Loucy (cell line): ENCODE results near the gene TUBB2B.

Experiments used
- EZH2phosphoT487 ChIP-seq: fragments of 200-600 bp; IDR thresholded peaks from 2 replicates; pipeline ENCODE4 v1.6.1; 2018; ENCODE audit warnings: antibody characterized with exemption, mild to moderate bottlenecking, moderate library complexity, borderline replicate concordance
- TF ChIP-seq, protein P1 (sequence below): fragments of 200-600 bp; sonication (generic); conservative IDR thresholded peaks from 2 replicates; pipeline ENCODE4 v1.5.1; 2014; ENCODE audit warnings: mild to moderate bottlenecking, antibody characterized with exemption, low read length

DNA sequence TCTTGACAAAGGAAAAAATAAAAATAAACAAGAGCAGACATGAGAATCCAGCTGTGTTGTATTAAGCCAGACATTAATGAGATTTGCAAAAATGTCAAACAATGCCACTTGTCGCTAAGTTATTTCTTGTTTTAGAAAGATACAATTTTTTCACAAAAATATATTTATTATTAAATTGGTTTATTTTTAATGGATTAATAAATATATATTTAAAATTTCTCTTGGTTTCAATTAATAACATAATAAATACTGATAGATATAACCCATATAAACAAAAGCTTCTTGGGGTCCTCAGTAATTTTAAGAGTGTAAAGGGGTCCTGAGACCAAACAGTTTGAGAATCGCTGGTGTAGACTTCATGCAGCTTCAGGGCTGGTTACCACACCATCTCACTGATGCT is 26.1 kb downstream of the TUBB2B start:
- TF ChIP-seq, protein P1, sequence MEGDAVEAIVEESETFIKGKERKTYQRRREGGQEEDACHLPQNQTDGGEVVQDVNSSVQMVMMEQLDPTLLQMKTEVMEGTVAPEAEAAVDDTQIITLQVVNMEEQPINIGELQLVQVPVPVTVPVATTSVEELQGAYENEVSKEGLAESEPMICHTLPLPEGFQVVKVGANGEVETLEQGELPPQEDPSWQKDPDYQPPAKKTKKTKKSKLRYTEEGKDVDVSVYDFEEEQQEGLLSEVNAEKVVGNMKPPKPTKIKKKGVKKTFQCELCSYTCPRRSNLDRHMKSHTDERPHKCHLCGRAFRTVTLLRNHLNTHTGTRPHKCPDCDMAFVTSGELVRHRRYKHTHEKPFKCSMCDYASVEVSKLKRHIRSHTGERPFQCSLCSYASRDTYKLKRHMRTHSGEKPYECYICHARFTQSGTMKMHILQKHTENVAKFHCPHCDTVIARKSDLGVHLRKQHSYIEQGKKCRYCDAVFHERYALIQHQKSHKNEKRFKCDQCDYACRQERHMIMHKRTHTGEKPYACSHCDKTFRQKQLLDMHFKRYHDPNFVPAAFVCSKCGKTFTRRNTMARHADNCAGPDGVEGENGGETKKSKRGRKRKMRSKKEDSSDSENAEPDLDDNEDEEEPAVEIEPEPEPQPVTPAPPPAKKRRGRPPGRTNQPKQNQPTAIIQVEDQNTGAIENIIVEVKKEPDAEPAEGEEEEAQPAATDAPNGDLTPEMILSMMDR, result no peak
- no peak for TF ChIP-seq EZH2phosphoT487
